H1 (cell line): ENCODE data around the gene PLBD2. TPM values are rescaled to one million over a fixed set of nuclear protein-coding genes. Genes with fewer than 3 reads are reported as not detected.

ENCODE experiments used
- GTF2F1 ChIP-seq: IDR thresholded peaks from 2 replicates; pipeline ENCODE4 v1.6.1; 2012; ENCODE audit warnings: low read depth, low read length, improper control_type of control experiment, borderline replicate concordance
- polyA plus RNA-seq, 7 experiments: library from polyadenylated mRNA; depleted of rRNA in 3 of 7; stranded (reverse) in 5 of 7; unstranded in 2 of 7; fragments of >200 nt in 5 of 7; fragments of 200-250 nt in 2 of 7; gene quantifications; 1 replicate in 5 of 7; 2 replicates in 1 of 7; 4 replicates in 1 of 7; pipeline versions ENCODE4 v1.2.1 to v1.2.3, GENCODE V29; 2011 to 2013; ENCODE audit warnings: missing spikeins in 2 of 7, mixed read lengths in 2 of 7
- total RNA-seq: library from RNA; stranded (reverse); fragmentation: NEBNext Ultra II Directional; extraction: Animal tissue kit (Norgen Biotek cat#: 25700); gene quantifications from 2 replicates; pipeline ENCODE4 v1.2.1, GENCODE V29; 2021

Gene PLBD2
- total and polyA plus RNA-seq, 2 of the 8 experiments (the other 6 are each of a cell fraction or from before 2014, with no cell fraction given): 16.8 to 33.5 TPM

DNA sequence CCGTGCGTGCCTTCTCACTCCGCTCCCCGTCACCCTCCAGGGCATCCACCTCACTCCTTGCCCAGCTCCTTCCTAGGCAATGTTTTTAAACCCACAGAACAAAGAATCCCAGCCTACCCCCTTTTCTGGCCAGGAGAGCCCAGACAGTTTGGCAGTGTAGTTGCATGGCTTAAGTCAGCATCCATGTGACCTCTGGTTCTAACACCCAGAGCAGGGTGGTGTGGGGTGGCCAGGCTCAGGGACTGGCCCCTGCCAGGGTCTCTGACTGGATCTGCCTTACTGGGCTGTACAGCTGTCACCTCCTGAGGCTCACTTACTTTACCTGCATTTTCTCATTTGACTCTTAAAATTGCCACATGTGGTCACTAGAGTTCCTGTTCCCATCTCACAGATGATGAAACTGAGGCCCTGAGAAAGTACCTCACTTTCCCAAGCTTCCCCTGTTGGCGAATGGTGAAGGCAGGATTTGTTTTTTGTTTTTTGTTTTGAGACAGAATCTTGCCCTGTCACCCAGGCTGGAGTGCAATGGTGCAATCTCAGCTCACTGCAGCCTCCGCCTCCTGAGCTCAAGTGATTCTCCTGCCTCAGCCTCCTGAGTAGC, 27.0 kb downstream of the PLBD2 start (continued):
- no peak for TF ChIP-seq GTF2F1
